Measurements from ENCODE around the gene XK. TPM values are rescaled to one million over a fixed set of nuclear protein-coding genes. Genes with fewer than 3 reads are reported as not detected.

Gene XK
- total and polyA plus RNA-seq, 7 donors: 8.1 to 27.0 (median 14.1) TPM

DNA sequence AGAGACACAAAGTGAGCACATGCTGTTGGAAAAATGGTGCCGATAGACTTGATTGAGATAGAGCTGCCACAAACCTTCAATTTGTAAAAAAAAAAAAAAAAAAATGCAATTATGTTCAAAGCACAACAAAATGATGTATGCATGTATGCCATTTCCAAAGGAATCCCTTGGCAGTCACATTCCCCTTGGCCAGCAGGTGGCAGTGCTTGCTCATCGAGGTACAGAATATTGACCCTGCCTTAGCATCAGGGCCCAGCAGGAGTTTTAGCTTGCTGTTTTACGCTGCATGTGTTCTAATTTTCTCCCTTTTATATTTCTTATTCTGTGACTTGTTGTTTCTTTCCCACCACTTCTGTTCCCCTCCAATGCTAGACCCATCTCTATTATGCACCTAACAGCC, 59.8 kb downstream of the XK start:
- TF ChIP-seq POLR2A (IDR thresholded peaks at IDR 0.05): no peak
- TF ChIP-seq, protein P1, sequence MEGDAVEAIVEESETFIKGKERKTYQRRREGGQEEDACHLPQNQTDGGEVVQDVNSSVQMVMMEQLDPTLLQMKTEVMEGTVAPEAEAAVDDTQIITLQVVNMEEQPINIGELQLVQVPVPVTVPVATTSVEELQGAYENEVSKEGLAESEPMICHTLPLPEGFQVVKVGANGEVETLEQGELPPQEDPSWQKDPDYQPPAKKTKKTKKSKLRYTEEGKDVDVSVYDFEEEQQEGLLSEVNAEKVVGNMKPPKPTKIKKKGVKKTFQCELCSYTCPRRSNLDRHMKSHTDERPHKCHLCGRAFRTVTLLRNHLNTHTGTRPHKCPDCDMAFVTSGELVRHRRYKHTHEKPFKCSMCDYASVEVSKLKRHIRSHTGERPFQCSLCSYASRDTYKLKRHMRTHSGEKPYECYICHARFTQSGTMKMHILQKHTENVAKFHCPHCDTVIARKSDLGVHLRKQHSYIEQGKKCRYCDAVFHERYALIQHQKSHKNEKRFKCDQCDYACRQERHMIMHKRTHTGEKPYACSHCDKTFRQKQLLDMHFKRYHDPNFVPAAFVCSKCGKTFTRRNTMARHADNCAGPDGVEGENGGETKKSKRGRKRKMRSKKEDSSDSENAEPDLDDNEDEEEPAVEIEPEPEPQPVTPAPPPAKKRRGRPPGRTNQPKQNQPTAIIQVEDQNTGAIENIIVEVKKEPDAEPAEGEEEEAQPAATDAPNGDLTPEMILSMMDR (IDR thresholded peaks at IDR 0.05): peak; percentile 46 to 75 (median 56)
- intact Hi-C loops (cut with DNase I): loop anchor here (2.0 to 5.0 kb wide), 2 partner anchors 79 to 422 kb away; no protein-coding TSS in a partner anchor

DNA sequence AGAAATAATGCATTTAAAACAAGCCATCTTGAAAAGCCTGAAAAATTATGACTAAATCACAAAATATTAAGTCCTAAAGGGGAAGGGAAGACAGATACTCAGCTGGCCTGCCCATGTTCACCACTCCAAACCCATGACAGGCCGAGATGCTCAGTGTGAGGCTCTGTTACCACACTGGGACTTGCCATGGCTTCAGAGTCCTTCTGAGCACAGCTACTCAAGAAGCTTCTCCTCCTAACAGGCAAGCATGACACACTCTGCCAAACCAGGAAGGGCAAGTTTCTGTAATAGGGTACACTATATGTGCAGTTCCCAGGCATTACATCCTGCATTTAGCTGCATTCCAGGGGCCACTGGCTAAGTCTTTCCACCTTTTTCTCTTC, 60.2 kb downstream of the XK start:
- no peak for TF ChIP-seq POLR2AphosphoS5 (IDR thresholded peaks at IDR 0.05)
- TF ChIP-seq POLR2A (IDR thresholded peaks at IDR 0.05): no peak
- TF ChIP-seq EP300 (IDR thresholded peaks at IDR 0.05): no peak
- TF ChIP-seq, protein P1 (IDR thresholded peaks at IDR 0.05): no peak
- H3K36me3 ChIP-seq: no peaks in the 10 kb centered on the region
- H3K4me3 ChIP-seq: no peak overlapping the region
- WGBS, 2 donors: 87 to 93% methylated on average over 1 of the region's 1 CpG
- DNase-seq: no peak
- H3K27me3 ChIP-seq: no peaks in the 10 kb centered on the region
- intact Hi-C loops (cut with DNase I): loop anchor here (2.0 to 5.0 kb wide), 2 partner anchors 79 to 421 kb away; no protein-coding TSS in a partner anchor
- no peaks in the 10 kb centered on the region for H3K9me3 ChIP-seq
- H3K27ac ChIP-seq: no peak overlapping the region
- no peaks in the 10 kb centered on the region for H3K4me1 ChIP-seq

More for the DNA sequence above, 59.8 kb downstream of the XK start:
- peak; percentile 76 for DNase-seq
- 16 to 22% methylated on average over 3 of the region's 3 CpGs for WGBS, 2 donors
- Histone ChIP-seq H3K36me3 (no peaks in the 10 kb centered on the region), H3K4me3 (no peak overlapping the region), H3K27me3 (no peaks in the 10 kb centered on the region), H3K27ac (no peak overlapping the region), H3K4me1 (no peaks in the 10 kb centered on the region), H3K9me3 (no peaks in the 10 kb centered on the region)

DNA sequence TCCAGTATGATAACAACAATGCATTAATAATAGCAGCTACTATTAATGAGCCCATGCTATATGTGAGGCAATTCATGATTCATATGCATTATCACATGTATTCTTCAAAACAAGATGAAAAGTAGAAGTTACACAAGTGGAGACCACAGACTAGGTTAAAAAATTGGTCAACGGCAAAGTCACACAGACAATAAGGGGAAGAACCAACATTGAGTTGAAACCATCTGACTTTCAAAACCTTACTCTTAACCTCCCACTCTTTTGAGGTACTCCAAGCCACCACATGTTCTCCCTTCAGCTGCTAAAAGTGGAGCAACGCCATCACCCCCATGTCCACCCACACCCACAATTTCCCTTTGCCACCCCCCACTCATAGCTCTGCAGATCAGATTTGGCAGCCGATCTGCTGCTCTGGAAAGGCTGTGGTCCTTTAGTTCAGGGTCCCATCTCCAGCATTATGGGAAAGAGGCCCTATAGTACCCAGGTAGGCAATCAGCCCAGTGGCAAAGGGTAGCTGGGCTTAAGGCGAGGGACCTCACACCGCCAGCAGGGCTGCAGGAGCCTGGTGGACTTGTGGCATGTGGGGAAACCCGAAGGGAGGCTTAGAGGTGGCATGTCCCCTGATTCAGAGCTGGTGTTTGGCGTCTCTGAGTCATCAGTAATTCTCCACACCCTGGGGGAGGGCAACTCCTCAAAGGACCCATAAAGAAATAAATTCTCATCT, 60.8 kb downstream of the XK start:
- intact Hi-C loops (cut with DNase I): loop anchor here (5.0 kb wide), 1 partner anchor 421 kb away; no protein-coding TSS in a partner anchor

DNA sequence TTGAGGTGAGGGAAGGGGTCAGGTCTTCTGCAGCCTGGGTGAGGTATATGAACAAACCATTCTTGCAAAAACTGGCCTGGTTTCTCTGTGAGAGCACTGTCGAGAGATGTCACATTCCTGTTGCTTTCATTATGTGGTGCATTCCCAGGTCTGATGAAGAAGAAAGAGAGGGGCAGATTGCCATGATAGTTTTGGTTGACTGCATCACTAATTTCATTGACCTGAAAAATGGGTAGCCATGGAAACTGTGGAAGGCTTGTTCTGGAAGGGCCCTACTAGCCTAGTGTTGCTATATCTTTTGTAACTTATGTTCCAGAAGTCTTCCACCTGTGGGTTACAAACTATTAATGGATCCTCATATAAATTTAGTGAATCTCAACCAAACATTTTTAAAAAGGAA, 61.4 kb downstream of the XK start:
- DNase-seq: no peak
- Histone ChIP-seq H3K27ac (no peak overlapping the region), H3K4me3 (no peak overlapping the region), H3K36me3 (no peaks in the 10 kb centered on the region), H3K4me1 (no peaks in the 10 kb centered on the region), H3K9me3 (no peaks in the 10 kb centered on the region), H3K27me3 (no peaks in the 10 kb centered on the region)
- WGBS, 2 donors: 63 to 79% methylated on average over 1 of the region's 1 CpG
- TF ChIP-seq, protein P1 (IDR thresholded peaks at IDR 0.05): no peak
- TF ChIP-seq EP300 (IDR thresholded peaks at IDR 0.05) (no peak), POLR2AphosphoS5 (IDR thresholded peaks at IDR 0.05) (no peak), POLR2A (IDR thresholded peaks at IDR 0.05) (no peak)
- intact Hi-C loops (cut with DNase I): loop anchor here (5.0 kb wide), 1 partner anchor 420 kb away; no protein-coding TSS in a partner anchor

More for the DNA sequence above, 60.8 kb downstream of the XK start:
- no peaks in the 10 kb centered on the region for H3K4me1 ChIP-seq
- no peaks in the 10 kb centered on the region for H3K36me3 ChIP-seq
- no peaks in the 10 kb centered on the region for H3K27me3 ChIP-seq
- no peak overlapping the region for H3K27ac ChIP-seq
- DNase-seq: no peak
- WGBS, 2 donors: 59 to 64% methylated on average over 7 of the region's 7 CpGs
- no peak overlapping the region for H3K4me3 ChIP-seq
- no peaks in the 10 kb centered on the region for H3K9me3 ChIP-seq
- TF ChIP-seq, protein P1 (IDR thresholded peaks at IDR 0.05): no peak
- TF ChIP-seq POLR2AphosphoS5 (IDR thresholded peaks at IDR 0.05): no peak
